AG10803 (cell line): ENCODE measurements around the gene RND3.

Experiments used
- DNase-seq: peaks from one replicate; pipeline ENCODE4 v3.0.0; 2010; ENCODE audit warnings: low read depth
- H3K4me3 ChIP-seq: 2 replicates; pipeline ENCODE4 v1.5.1; 2011; ENCODE audit warnings: mild to moderate bottlenecking, low read length, control low read depth
- TF ChIP-seq, protein P1 (sequence below): conservative IDR thresholded peaks from 2 replicates; pipeline ENCODE4 v1.5.1; 2011; ENCODE audit warnings: mild to moderate bottlenecking, low read length, control low read depth, inconsistent platforms

Gene RND3

DNA sequence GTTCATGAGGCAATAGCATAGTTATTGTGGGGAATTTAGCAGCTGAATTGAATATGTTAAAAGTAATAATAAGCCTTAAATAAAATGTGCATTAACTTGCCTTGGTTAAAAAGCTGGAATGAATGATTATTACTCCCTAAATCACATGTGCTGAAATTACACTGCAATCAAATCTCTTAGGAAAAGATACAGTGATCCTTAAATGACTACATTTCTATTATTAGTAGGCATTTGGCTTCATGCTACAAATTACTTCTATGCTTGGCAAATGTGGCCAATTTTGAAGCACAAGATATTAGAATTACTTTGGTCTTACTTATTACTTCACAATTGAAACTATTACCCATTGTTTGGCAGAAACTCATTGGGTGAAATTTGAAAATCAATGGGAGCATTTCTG lies 5.4 kb downstream of the RND3 start:
- TF ChIP-seq, protein P1, sequence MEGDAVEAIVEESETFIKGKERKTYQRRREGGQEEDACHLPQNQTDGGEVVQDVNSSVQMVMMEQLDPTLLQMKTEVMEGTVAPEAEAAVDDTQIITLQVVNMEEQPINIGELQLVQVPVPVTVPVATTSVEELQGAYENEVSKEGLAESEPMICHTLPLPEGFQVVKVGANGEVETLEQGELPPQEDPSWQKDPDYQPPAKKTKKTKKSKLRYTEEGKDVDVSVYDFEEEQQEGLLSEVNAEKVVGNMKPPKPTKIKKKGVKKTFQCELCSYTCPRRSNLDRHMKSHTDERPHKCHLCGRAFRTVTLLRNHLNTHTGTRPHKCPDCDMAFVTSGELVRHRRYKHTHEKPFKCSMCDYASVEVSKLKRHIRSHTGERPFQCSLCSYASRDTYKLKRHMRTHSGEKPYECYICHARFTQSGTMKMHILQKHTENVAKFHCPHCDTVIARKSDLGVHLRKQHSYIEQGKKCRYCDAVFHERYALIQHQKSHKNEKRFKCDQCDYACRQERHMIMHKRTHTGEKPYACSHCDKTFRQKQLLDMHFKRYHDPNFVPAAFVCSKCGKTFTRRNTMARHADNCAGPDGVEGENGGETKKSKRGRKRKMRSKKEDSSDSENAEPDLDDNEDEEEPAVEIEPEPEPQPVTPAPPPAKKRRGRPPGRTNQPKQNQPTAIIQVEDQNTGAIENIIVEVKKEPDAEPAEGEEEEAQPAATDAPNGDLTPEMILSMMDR, result no peak
- no peak for DNase-seq
- no peak overlapping the region for H3K4me3 ChIP-seq

GRCh38 chr2:150480971-150481830 lies 6.3 kb downstream of the RND3 start:
- TF ChIP-seq, protein P1, result no peak
- H3K4me3 ChIP-seq, result peak overlapping the region; percentile 25
- DNase-seq, result peak; percentile 44

DNA sequence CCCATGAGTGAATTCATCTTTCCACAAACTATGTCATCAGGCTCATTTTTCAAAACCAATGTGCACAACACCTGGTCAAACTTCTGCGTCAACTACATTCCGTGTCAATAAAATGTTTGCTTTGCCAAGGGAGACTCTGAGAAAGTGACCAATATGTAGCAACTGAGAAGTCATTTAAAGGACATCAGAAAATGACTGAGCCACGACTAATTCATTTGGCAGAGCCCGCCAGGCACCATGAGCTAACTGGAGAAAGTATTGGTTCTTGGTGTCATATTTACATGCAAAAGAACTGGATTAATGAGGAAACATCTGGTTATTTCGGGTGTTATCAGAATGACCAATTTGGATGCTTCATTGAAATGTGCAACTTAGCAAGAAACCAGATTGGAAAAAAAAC lies 7.2 kb downstream of the RND3 start:
- peak; percentile 91 for DNase-seq
- TF ChIP-seq, protein P1, result no peak
- peak overlapping the region; percentile 25 for H3K4me3 ChIP-seq

DNA sequence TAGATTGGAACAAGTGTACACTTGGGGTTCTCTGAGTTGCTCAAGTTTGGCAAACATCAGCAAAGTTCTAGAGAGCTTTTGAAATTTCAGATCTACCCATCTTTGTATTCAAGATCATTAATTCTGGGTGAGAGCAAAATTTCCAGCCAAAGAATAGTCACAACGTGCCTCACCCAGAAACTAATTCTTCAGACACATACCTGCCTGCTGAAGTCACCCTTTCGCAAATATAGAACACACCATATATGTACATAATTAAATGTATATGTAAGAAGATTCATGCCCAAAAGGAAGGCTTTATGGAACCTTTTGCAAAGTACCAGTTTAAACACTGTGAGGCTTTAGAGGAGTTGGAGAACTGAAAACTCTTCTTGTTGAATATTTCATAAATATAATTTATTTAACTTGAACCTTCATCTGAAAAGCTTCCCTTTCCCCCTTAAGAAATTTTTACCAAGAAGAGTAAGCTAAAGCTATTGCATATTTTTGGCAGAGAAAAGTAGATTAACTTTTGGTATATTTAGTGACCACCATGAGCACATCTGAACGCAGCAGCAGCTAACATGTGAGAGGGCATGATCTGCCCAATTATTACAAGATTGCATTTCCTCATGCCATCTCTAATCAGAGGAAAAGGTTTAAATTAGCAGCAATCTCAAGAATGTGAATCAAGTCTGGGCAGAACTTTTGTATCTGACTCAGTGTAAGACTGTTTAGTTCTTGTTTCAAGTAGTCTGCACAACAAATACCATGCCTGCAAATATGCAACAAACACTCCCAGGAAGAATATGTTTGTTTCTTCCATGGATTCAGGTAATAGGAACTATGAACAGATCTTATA lies 8.2 kb downstream of the RND3 start:
- peak; percentile 83 for DNase-seq
- peak overlapping the region; percentile 46 for H3K4me3 ChIP-seq
- TF ChIP-seq, protein P1, result no peak

DNA sequence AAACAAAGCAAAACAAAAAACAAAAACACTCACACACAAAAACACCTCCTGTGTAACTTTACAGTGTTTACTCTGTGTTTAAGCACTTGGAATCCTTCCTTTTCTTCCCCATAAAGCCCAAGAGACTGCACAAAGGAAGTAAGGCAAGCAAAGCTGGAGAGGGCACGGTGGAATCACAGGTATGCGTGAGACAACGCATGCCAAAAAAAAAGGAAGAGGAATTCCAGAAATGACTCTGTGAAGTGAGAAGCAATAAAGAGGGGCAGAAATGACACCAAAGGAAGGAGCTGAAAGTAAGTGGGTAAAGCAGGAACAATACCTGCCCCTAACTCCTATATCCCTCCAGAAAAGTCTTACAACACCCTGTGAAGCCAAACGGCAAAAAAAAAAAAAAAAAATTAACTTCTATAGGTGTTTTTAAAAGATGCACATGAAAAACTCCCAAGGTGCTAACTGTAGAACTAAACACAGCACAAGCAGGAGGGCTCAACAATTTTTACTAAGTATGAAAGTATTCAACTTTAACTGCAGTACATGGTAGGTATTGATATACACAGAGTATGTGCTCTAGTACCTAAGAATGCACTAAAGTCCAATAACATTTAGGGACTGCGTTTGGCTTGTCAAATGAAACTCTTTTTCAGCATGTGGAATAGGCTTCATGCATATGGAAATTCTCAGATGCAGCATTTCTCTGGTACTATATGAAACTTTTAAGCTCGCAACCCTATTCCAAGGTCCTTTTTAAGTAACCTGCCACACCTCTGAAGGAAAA lies 9.1 kb downstream of the RND3 start:
- TF ChIP-seq, protein P1, result no peak
- H3K4me3 ChIP-seq, result peak overlapping the region; percentile 46
- DNase-seq, result peak; percentile 70

DNA sequence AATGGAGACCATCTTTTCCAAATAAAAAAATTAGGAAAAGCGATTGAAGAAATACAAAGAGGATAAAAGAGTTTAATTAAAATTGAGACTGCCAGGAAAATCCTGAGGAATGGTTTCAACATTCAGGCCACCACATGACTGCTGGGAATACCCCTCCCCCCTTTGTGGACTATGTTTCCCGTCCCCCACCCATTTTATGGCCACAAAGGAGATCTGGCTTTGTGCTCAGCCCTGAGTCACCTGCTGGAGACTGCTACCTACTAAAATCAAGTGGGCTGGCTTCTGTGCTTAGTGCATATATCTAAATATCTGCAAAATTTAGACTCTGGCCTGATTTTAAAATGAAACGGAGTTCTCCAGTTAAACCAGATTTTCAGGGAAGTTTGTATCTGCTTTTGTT lies 10.1 kb downstream of the RND3 start:
- peak overlapping the region; percentile 36 for H3K4me3 ChIP-seq
- TF ChIP-seq, protein P1, result 0 out of 2 replicates have a peak, but pooled peaks have one; percentile 5
- DNase-seq, result peak; percentile 56
